GM12878 (cell line): ENCODE data around the gene SOX18. TPM values are rescaled to one million over a fixed set of nuclear protein-coding genes. Genes with fewer than 3 reads are reported as not detected.

Experiments
- ATAC-seq: fragments of 200-7000 bp; cut with Tn5 transposase; 3 replicates; pipeline ENCODE4 v1.9.1; 2020; ENCODE audit warnings: mild to moderate bottlenecking, moderate library complexity
- BruUV-seq: library from RNA; stranded (reverse); fragments of 400-500 nt; replicated peaks from 2 replicates; lab custom pipeline; 2021; lab: Mats Ljungman, UMichigan
- CTCF ChIA-PET: fragments of 300-600 bp; sonication (Branson Sonifier 250); formaldehyde crosslinking; extraction: SDS; loops from one replicate; lab custom pipeline; 2021; ENCODE audit warnings: inconsistent platforms; lab: Yijun Ruan, JAX
- POLR2A ChIA-PET: fragments of 350-600 bp; formaldehyde crosslinking; extraction: SDS; loops from one replicate; lab custom pipeline; 2021; ENCODE audit warnings: inconsistent platforms; lab: Charles Lee
- RAD21 ChIA-PET: fragments of 300-600 bp; sonication (Branson Sonifier 250); formaldehyde crosslinking; loops from one replicate; lab custom pipeline; 2023; ENCODE audit warnings: antibody characterized with exemption; ENCODE audit not compliant: unreplicated experiment; lab: Charles Lee
- SMC1A ChIA-PET: fragments of 300-600 bp; sonication (Branson Sonifier 250); formaldehyde crosslinking; loops from one replicate; lab custom pipeline; 2023; ENCODE audit not compliant: unreplicated experiment, uncharacterized antibody; lab: Charles Lee
- DNase-seq: peaks from one replicate; pipeline ENCODE4 v3.0.0-alpha.2; 2011; ENCODE audit warnings: low read depth, low spot score
- FAIRE-seq: peaks from 3 replicates; lab custom pipeline; 2011; peaks lifted over from hg19 to GRCh38; lab: Jason Lieb, UNC
- H2AFZ ChIP-seq: 2 replicates; pipeline ENCODE4 v1.6.0; 2011; ENCODE audit warnings: low read depth, low read length, control low read depth; ENCODE audit not compliant: control insufficient read depth
- H3K27ac ChIP-seq: 2 replicates; pipeline ENCODE4 v1.5.1; 2011; ENCODE audit warnings: control low read depth; ENCODE audit not compliant: control insufficient read depth, insufficient read depth
- H3K27me3 ChIP-seq, 2 experiments: replicated peaks in 1 of 2; 2 replicates each; pipeline versions ENCODE4 v1.6.0 to v1.6.1; 2011; ENCODE audit warnings: low read length in 1 of 2; ENCODE audit not compliant: control insufficient read depth in 2 of 2, insufficient read depth in 2 of 2
- H3K36me3 ChIP-seq, 2 experiments: 2 replicates each; pipeline ENCODE4 v1.5.1; 2011; ENCODE audit warnings: low read length in 1 of 2; ENCODE audit not compliant: control insufficient read depth in 2 of 2, insufficient read depth in 2 of 2
- H3K4me1 ChIP-seq: 2 replicates; pipeline ENCODE4 v1.6.1; 2011; ENCODE audit warnings: mild to moderate bottlenecking, low read length, moderate library complexity, mixed read lengths; ENCODE audit not compliant: control insufficient read depth, insufficient read depth
- H3K4me2 ChIP-seq: 2 replicates; pipeline ENCODE4 v1.6.0; 2011; ENCODE audit warnings: control low read depth; ENCODE audit not compliant: control insufficient read depth, insufficient read depth
- H3K4me3 ChIP-seq: fragments of 200-600 bp; sonication (generic); 2 replicates; pipeline ENCODE4 v1.5.1; 2016
- H3K79me2 ChIP-seq: 2 replicates; pipeline ENCODE4 v1.6.0; 2011; ENCODE audit warnings: low read length; ENCODE audit not compliant: control insufficient read depth, insufficient read depth
- H3K9ac ChIP-seq: 2 replicates; pipeline ENCODE4 v1.8.0; 2011; ENCODE audit warnings: low read length, control low read depth, mixed read lengths; ENCODE audit not compliant: control insufficient read depth, insufficient read depth
- H3K9me3 ChIP-seq: replicated peaks from 3 replicates; pipeline ENCODE4 v1.5.1; 2011; ENCODE audit warnings: mild to moderate bottlenecking, low read length; ENCODE audit not compliant: control insufficient read depth, insufficient read depth
- H4K20me1 ChIP-seq: 2 replicates; pipeline ENCODE4 v1.6.0; 2011; ENCODE audit not compliant: control insufficient read depth, insufficient read depth
- CHD1 ChIP-seq: IDR thresholded peaks from 2 replicates; pipeline ENCODE4 v1.6.1; 2012; ENCODE audit warnings: low read depth, low read length, improper control_type of control experiment
- IKZF1 ChIP-seq: fragments of 450-650 bp; conservative IDR thresholded peaks from 2 replicates; pipeline ENCODE4 v1.6.1; 2017; ENCODE audit warnings: antibody characterized with exemption, mild to moderate bottlenecking
- KLF5 ChIP-seq: fragments of 450-650 bp; IDR thresholded peaks from 2 replicates; pipeline ENCODE4 v1.6.1; 2014; ENCODE audit warnings: mild to moderate bottlenecking; ENCODE audit not compliant: partially characterized antibody
- MLLT1 ChIP-seq: fragments of 450-650 bp; IDR thresholded peaks from 2 replicates; pipeline ENCODE4 v1.6.1; 2016; ENCODE audit warnings: mild to moderate bottlenecking
- NFXL1 ChIP-seq: fragments of 450-650 bp; IDR thresholded peaks from 2 replicates; pipeline ENCODE4 v1.6.1; 2017; ENCODE audit warnings: antibody characterized with exemption, mild to moderate bottlenecking, borderline replicate concordance
- PML ChIP-seq: IDR thresholded peaks from 2 replicates; pipeline ENCODE4 v1.6.1; 2012; ENCODE audit warnings: low read length, inconsistent platforms
- SMC3 ChIP-seq: IDR thresholded peaks from 2 replicates; pipeline ENCODE4 v1.6.1; 2011; ENCODE audit warnings: low read length, improper control_type of control experiment, borderline replicate concordance
- STAT1 ChIP-seq: fragments of 450-650 bp; conservative IDR thresholded peaks from 2 replicates; pipeline ENCODE4 v1.6.1; 2014; ENCODE audit warnings: antibody characterized with exemption, mild to moderate bottlenecking
- WGBS: methylation state at CpG from one replicate; pipeline ENCODE4 v1.1.6; 2016; ENCODE audit warnings: low lambda C conversion rate; ENCODE audit not compliant: insufficient replicate concordance, insufficient coverage; ENCODE audit errors: missing lambda C conversion rate; 5-methylcytosine and 5-hydroxymethylcytosine counted together
- in situ Hi-C: fragments of 300-500 bp; cut with MboI; formaldehyde crosslinking; loops from 9 replicates; pipeline ENCODE4 v1.14.3; 2018; ENCODE audit warnings: mixed read lengths
- intact Hi-C: fragments of 100-400 bp; cut with micrococcal nuclease; formaldehyde crosslinking; loops from one replicate; pipeline ENCODE4 v1.14.2; 2022; ENCODE audit not compliant: unreplicated experiment
- polyA plus RNA-seq, 11 experiments: library from polyadenylated mRNA; depleted of rRNA in 4 of 11; unstranded in 6 of 11; stranded (reverse) in 5 of 11; fragments of >200 nt; fragmentation: Nextera tagmentation in 4 of 11; fragmentation: Illumina TruSeq in 1 of 11; extraction: Ambion mirVana in 4 of 11; extraction: Trizol in 1 of 11; gene quantifications; 1 replicate in 1 of 11; 2 replicates in 10 of 11; pipeline versions ENCODE4 v1.2.1 to v1.2.3, GENCODE V29; 2011 to 2016; ENCODE audit warnings: inconsistent platforms in 2 of 11, missing spikeins in 2 of 11, low read depth in 1 of 11
- total RNA-seq, 4 experiments: library from RNA; depleted of rRNA in 3 of 4; stranded (reverse); fragments of >200 nt in 3 of 4; fragmentation: Illumina TruSeq in 1 of 4; extraction: Trizol in 1 of 4; gene quantifications; 2 replicates each; pipeline versions ENCODE4 v1.2.1 to v1.2.3, GENCODE V29; 2013 to 2021
- TF ChIP-seq, protein P1 (sequence below): IDR thresholded peaks from 2 replicates; pipeline ENCODE4 v1.6.1; 2012; ENCODE audit warnings: improper control_type of control experiment, low read depth, low read length; ENCODE audit not compliant: insufficient replicate concordance

SOX18 gene
- total and polyA plus RNA-seq, 10 of the 15 experiments (the other 5 are each of a cell fraction or from before 2014, with no cell fraction given) = 0.05 to 5.6 (median 0.28) TPM; not detected in 3

DNA sequence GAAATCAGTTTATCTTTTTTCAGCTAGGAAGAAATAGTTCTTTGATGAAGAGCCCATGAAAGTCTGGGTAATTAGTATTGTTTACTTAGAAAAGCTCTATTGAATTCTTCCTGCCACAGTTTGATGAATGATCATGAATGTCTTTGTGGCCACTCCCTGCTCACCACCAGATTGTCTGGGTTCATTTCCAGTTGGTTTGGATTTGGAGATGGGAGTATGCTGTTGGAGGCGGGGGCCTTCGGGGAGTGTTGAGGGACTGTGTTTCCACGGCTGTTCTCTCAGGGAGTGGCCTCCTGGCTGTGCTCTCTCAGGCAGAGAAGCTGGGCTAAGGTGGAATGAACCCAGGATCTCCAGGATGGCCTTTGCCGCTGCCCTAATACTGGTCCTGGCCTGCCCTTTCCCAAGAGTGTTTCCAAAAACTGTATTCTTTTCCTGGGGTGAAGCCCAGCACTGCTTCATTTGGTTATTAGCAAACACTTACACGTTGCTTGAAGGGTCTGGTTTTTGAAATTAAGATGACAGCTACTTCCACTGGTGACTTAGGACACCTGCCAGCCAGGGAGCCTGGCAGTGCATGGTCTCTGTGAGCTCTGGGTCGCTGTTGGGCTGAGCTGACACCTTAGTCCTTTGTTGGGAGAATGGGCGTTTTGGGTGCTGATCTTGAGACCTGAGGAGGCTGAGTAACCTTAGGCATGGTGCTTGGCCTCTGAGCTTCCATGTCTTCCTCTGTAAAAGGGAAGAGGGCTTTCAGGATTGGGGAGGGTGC lies 45.3 kb downstream of the SOX18 start:
- peaks cover 18% of the 10 kb centered on the region for H3K79me2 ChIP-seq
- FAIRE-seq (no peak), DNase-seq (no peak), ATAC-seq (no peak)
- ChIA-PET RAD21 (interaction anchor here (1.6 to 2.0 kb wide), 2 partner anchors 13 to 24 kb away, joined by 3 to 6 read pairs; partner anchors contain the start of genes PRPF6 and SAMD10), CTCF (interaction anchor here (1.1 kb wide), 1 partner anchor 24 kb away, joined by 5 read pairs; the partner anchor contains the start of gene PRPF6), SMC1A (interaction anchor here (1.2 to 1.9 kb wide), 3 partner anchors 24 to 118 kb away, joined by 3 to 6 read pairs (median 3); partner anchors contain the start of gene PRPF6), POLR2A (interaction anchor here (1.4 to 2.0 kb wide), 4 partner anchors 22 to 35 kb away, joined by 4 to 6 read pairs (median 6); partner anchors contain the start of genes C20orf204 and PRPF6)
- no peak overlapping the region for H2AFZ ChIP-seq
- peaks cover 9% of the 10 kb centered on the region for H3K9me3 ChIP-seq
- no peak overlapping the region for H3K9ac ChIP-seq
- no peaks in the 10 kb centered on the region; the same call in 1 of the 2 replicates for H3K4me1 ChIP-seq
- 100% methylated on average over 7 of the region's 7 CpGs for WGBS
- BruUV-seq = TSS peak; percentile 45
- TF ChIP-seq SMC3 (no peak), CHD1 (no peak), STAT1 (no peak), IKZF1 (no peak), KLF5 (no peak), PML (no peak), MLLT1 (no peak), NFXL1 (no peak)
- TF ChIP-seq, protein P1, sequence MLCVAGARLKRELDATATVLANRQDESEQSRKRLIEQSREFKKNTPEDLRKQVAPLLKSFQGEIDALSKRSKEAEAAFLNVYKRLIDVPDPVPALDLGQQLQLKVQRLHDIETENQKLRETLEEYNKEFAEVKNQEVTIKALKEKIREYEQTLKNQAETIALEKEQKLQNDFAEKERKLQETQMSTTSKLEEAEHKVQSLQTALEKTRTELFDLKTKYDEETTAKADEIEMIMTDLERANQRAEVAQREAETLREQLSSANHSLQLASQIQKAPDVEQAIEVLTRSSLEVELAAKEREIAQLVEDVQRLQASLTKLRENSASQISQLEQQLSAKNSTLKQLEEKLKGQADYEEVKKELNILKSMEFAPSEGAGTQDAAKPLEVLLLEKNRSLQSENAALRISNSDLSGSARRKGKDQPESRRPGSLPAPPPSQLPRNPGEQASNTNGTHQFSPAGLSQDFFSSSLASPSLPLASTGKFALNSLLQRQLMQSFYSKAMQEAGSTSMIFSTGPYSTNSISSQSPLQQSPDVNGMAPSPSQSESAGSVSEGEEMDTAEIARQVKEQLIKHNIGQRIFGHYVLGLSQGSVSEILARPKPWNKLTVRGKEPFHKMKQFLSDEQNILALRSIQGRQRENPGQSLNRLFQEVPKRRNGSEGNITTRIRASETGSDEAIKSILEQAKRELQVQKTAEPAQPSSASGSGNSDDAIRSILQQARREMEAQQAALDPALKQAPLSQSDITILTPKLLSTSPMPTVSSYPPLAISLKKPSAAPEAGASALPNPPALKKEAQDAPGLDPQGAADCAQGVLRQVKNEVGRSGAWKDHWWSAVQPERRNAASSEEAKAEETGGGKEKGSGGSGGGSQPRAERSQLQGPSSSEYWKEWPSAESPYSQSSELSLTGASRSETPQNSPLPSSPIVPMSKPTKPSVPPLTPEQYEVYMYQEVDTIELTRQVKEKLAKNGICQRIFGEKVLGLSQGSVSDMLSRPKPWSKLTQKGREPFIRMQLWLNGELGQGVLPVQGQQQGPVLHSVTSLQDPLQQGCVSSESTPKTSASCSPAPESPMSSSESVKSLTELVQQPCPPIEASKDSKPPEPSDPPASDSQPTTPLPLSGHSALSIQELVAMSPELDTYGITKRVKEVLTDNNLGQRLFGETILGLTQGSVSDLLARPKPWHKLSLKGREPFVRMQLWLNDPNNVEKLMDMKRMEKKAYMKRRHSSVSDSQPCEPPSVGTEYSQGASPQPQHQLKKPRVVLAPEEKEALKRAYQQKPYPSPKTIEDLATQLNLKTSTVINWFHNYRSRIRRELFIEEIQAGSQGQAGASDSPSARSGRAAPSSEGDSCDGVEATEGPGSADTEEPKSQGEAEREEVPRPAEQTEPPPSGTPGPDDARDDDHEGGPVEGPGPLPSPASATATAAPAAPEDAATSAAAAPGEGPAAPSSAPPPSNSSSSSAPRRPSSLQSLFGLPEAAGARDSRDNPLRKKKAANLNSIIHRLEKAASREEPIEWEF = no peak
- no peaks in the 10 kb centered on the region for H4K20me1 ChIP-seq
- no peak overlapping the region for H3K4me2 ChIP-seq
- in situ Hi-C loops = no loop called here
- H3K27ac ChIP-seq = peak overlapping the region; percentile 35
- peaks cover 36 to 53% of the 10 kb centered on the region in 2 experiments for H3K36me3 ChIP-seq
- H3K27me3 ChIP-seq = no peaks in the 10 kb centered on the region
- H3K4me3 ChIP-seq = no peak overlapping the region
- intact Hi-C loops = no loop called here
